Colonic mucosa (tissue), 4 donors: ENCODE measurements around the gene UGT1A3. TPM values are rescaled to one million over a fixed set of nuclear protein-coding genes. Genes with fewer than 3 reads are reported as not detected.

Source experiments
- DNase-seq: peaks from one replicate; pipeline ENCODE4 v3.0.0-alpha.2; 2020
- H3K27ac ChIP-seq: fragments of 200-600 bp; one replicate; pipeline ENCODE4 v1.8.0; 2021
- H3K27me3 ChIP-seq: fragments of 200-600 bp; one replicate; pipeline ENCODE4 v1.8.0; 2021
- H3K36me3 ChIP-seq: fragments of 200-600 bp; one replicate; pipeline ENCODE4 v1.8.0; 2021
- H3K4me1 ChIP-seq: fragments of 200-600 bp; one replicate; pipeline ENCODE4 v1.8.0; 2021; ENCODE audit warnings: mild to moderate bottlenecking
- H3K4me3 ChIP-seq: fragments of 200-600 bp; one replicate; pipeline ENCODE4 v1.8.0; 2021
- H3K9ac ChIP-seq, 2 donors: one replicate each; pipeline ENCODE4 v1.7.0; 2013; ENCODE audit warnings: control low read depth in 2 of 2, low read depth in 2 of 2, low read length in 2 of 2
- H3K9me3 ChIP-seq: fragments of 200-600 bp; one replicate; pipeline ENCODE4 v1.8.0; 2021
- CTCF ChIP-seq: fragments of 200-600 bp; IDR thresholded peaks from one replicate; pipeline ENCODE4 v1.8.0; 2022; ENCODE audit warnings: antibody characterized with exemption, mild to moderate bottlenecking
- intact Hi-C: fragments of 100-400 bp; cut with DNase I; formaldehyde crosslinking; loops from one replicate; pipeline ENCODE4 v1.14.1; 2022
- total RNA-seq, 2 donors: library from RNA; stranded (reverse); fragmentation: NEBNext Ultra II Directional in 1 of 2; extraction: Animal tissue kit (Norgen Biotek cat#: 25700) in 1 of 2; gene quantifications; one replicate each; pipeline ENCODE4 v1.2.1, GENCODE V29; 2021
- donor health status: healthy.
- donor health status: DM: no; HTN: no; CAD: no.
- donor health status: DM: no; HTN: no; CAD: no.

UGT1A3 gene
- total RNA-seq, 2 donors from 2014 or later = 1.0 to 1.9 TPM

DNA sequence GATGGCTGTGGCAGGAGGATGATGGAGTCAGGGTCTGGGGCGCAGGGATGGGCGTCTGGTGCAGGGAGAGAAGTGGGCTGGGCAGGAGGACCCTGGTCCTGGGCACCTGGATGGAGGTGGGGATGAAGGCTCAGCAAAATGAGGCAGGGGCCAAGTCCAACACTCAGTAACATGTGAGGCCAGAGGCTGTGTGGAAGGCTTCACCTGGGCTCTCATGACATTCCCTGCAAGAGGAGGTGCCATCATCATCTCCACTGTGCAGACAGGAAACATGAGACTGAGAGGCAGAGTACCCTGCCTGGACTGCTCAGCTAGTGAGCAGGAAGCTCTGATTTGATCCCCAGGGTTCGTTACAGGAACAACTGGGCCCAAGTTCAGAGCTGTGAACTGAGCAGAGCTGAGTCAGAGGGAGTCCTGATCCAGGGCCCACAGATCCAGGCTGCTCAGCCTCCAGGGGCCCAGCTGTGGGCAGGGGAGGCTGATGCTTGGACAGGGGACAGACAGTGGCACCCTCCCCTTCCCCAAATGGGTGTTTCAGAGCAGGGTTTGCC, 88.6 kb downstream of the UGT1A3 start:
- Histone ChIP-seq H3K9ac (no peak overlapping the region), H3K4me3 (no peak overlapping the region), H3K27me3 (no peaks in the 10 kb centered on the region), H3K36me3 (no peaks in the 10 kb centered on the region), H3K27ac (no peak overlapping the region), H3K9me3 (no peaks in the 10 kb centered on the region), H3K4me1 (no peaks in the 10 kb centered on the region)
- DNase-seq = no peak
- TF ChIP-seq CTCF = no peak
- intact Hi-C loops = no loop called here

- no peak for DNase-seq
- no peak overlapping the region for H3K4me3 ChIP-seq
- H3K27me3 ChIP-seq = no peaks in the 10 kb centered on the region
- no peak overlapping the region for H3K9ac ChIP-seq
- H3K9me3 ChIP-seq = no peaks in the 10 kb centered on the region
- intact Hi-C loops = no loop called here
- TF ChIP-seq CTCF = no peak
- no peaks in the 10 kb centered on the region for H3K4me1 ChIP-seq
- H3K27ac ChIP-seq = no peak overlapping the region
- H3K36me3 ChIP-seq = no peaks in the 10 kb centered on the region
These were observed 89.3 kb downstream of the UGT1A3 start for GRCh38 chr2:233817995-233818638.

GRCh38 chr2:233818639-233819621, 90.1 kb downstream of the UGT1A3 start:
- TF ChIP-seq CTCF = no peak
- Histone ChIP-seq H3K27ac (no peak overlapping the region), H3K36me3 (no peaks in the 10 kb centered on the region), H3K27me3 (no peaks in the 10 kb centered on the region), H3K4me1 (no peaks in the 10 kb centered on the region), H3K4me3 (no peak overlapping the region), H3K9ac (no peak overlapping the region), H3K9me3 (no peaks in the 10 kb centered on the region)
- DNase-seq = no peak
- intact Hi-C loops = no loop called here

DNA sequence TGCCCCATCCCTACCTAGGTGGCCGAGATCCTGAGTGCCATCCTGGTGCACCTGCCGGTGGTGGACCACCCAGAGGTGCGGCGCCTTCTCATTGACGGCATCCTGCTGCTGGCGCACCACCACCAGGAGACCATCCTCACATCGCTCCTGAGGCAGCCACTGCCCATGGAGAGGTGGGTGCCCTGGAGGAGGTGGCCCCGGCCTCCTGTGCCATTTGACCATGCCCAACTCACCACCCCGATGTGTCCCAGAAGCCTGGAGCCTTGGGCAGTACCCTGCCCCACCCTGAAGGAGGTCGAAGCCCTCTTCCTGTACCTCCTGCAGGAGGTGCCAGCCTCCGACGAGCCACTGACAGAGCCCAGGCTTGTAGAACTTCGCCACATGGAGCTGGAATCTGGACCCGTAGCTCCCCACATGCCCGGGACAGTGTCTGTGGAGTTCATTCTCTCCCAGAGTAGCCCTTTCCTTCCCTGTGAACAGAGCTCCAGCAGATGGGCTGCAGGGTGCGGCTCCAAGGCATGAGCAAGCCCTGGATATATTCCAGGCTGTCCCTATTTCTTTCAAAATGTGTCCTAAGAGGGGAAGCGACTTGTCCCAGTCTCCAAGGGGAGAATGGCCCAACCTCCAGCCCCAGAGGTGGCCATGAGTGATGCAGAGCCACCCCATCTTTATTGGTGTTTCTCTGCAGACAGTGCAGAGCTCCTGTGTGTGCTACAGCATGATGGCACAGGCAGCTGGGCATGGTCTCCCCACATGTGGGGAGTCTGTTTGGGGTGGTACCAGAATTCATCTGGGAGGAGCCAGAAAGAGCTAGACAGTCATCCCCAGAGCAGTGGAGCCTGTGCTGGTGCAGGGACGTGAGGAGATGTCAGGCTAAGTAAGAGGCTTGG, 91.3 kb downstream of the UGT1A3 start:
- Histone ChIP-seq H3K9me3 (no peaks in the 10 kb centered on the region), H3K27ac (no peak overlapping the region), H3K4me3 (no peak overlapping the region), H3K9ac (no peak overlapping the region), H3K27me3 (no peaks in the 10 kb centered on the region), H3K4me1 (no peaks in the 10 kb centered on the region), H3K36me3 (no peaks in the 10 kb centered on the region)
- no peak for DNase-seq
- intact Hi-C loops = no loop called here
- TF ChIP-seq CTCF = no peak

GRCh38 chr2:233820774-233821105, 91.9 kb downstream of the UGT1A3 start:
- no peak for TF ChIP-seq CTCF
- Histone ChIP-seq H3K27ac (no peak overlapping the region), H3K9ac (no peak overlapping the region), H3K4me3 (no peak overlapping the region), H3K4me1 (no peaks in the 10 kb centered on the region), H3K36me3 (no peaks in the 10 kb centered on the region), H3K9me3 (no peaks in the 10 kb centered on the region), H3K27me3 (no peaks in the 10 kb centered on the region)
- intact Hi-C loops = no loop called here
- no peak for DNase-seq
